NCI-H2227 treated with DMSO at 0.1 percent for 48 hours (cell line): ENCODE data around the gene TMEM132E.

Source experiments
- DNase-seq: peaks from one replicate; lab custom pipeline; 2025; lab: John Stamatoyannopoulos, UW

Gene TMEM132E

GRCh38 chr17:34601416-34601815 lies 22.0 kb downstream of the TMEM132E start:
- DNase-seq, result no peak

- no peak for DNase-seq
These were observed 24.6 kb downstream of the TMEM132E start for GRCh38 chr17:34603974-34604373.

- no peak for DNase-seq
These were observed 27.4 kb downstream of the TMEM132E start for GRCh38 chr17:34606763-34607162.

- DNase-seq, result no peak
These were observed 28.5 kb downstream of the TMEM132E start for GRCh38 chr17:34607917-34608316.

- no peak for DNase-seq
These were observed 29.8 kb downstream of the TMEM132E start for GRCh38 chr17:34609210-34609609.

GRCh38 chr17:34610039-34610438 lies 30.7 kb downstream of the TMEM132E start:
- DNase-seq, result no peak

- DNase-seq, result no peak
These were observed 31.1 kb downstream of the TMEM132E start for GRCh38 chr17:34610506-34610905.

- peak; percentile 34 for DNase-seq
These were observed 34.0 kb downstream of the TMEM132E start for GRCh38 chr17:34613064-34614019.

GRCh38 chr17:34614698-34615097 lies 35.3 kb downstream of the TMEM132E start:
- DNase-seq, result no peak

- no peak for DNase-seq
These were observed 35.9 kb downstream of the TMEM132E start for GRCh38 chr17:34615326-34615725.

- peak; percentile 46 for DNase-seq
These were observed 36.8 kb downstream of the TMEM132E start for GRCh38 chr17:34616148-34616547.

GRCh38 chr17:34617398-34617797 lies 38.0 kb downstream of the TMEM132E start:
- DNase-seq, result no peak

- DNase-seq, result no peak
These were observed 40.4 kb downstream of the TMEM132E start for GRCh38 chr17:34619687-34620217.

GRCh38 chr17:34620458-34620857 lies 41.1 kb downstream of the TMEM132E start:
- no peak for DNase-seq

GRCh38 chr17:34622862-34623623 lies 43.7 kb downstream of the TMEM132E start:
- DNase-seq, result no peak

GRCh38 chr17:34623856-34624766 lies 44.7 kb downstream of the TMEM132E start:
- no peak for DNase-seq

GRCh38 chr17:34624767-34625383 lies 45.5 kb downstream of the TMEM132E start:
- no peak for DNase-seq

GRCh38 chr17:34626121-34626681 lies 46.8 kb downstream of the TMEM132E start:
- DNase-seq, result no peak

GRCh38 chr17:34628879-34629278 lies 49.5 kb downstream of the TMEM132E start:
- no peak for DNase-seq

GRCh38 chr17:34633351-34633750 lies 54.0 kb downstream of the TMEM132E start:
- no peak for DNase-seq

- DNase-seq, result no peak
These were observed 54.4 kb downstream of the TMEM132E start for GRCh38 chr17:34633760-34634159.
